Measurements from ENCODE around the gene FCRLA.
A peak's percentile ranks its signal among the peaks of the same experiment; 100 is the strongest.

Gene FCRLA

GRCh38 chr1:161719325-161719611, 12.2 kb downstream of the FCRLA start:
- Histone ChIP-seq H3K27me3 (ENCODE audit: low read length) (no peaks in the 10 kb centered on the region), H3K9me3 (ENCODE audit: insufficient read depth, low read length) (no peaks in the 10 kb centered on the region), H3K4me3 (ENCODE audit: insufficient read depth, low read length, poor library complexity, severe bottlenecking) (no peak overlapping the region), H3K79me2 (ENCODE audit: insufficient read depth, low read length) (no peaks in the 10 kb centered on the region), H3K27ac (ENCODE audit: low read depth, low read length) (peak overlapping the region; percentile 77), H3K4me2 (ENCODE audit: low read depth, low read length, poor library complexity, severe bottlenecking) (peak overlapping the region; percentile 57), H4K20me1 (ENCODE audit: low read depth, low read length) (no peaks in the 10 kb centered on the region), H3K36me3 (ENCODE audit: low read length) (no peaks in the 10 kb centered on the region), H3K9me2 (replicated peaks; ENCODE audit: insufficient read depth, low read length) (no peaks in the 10 kb centered on the region), H3F3A (ENCODE audit: insufficient read depth) (peaks cover 25% of the 10 kb centered on the region), H2AFZ (ENCODE audit: low read depth, low read length, severe bottlenecking) (no peak overlapping the region), H3K9ac (ENCODE audit: low read length) (peak overlapping the region; percentile 15; the same call in 1 of the 2 replicates)
- TF ChIP-seq EZH2phosphoT487 (conservative IDR thresholded peaks at IDR 0.05; ENCODE audit: low read length), result no peak
- TF ChIP-seq CTCF (IDR thresholded peaks at IDR 0.05; ENCODE audit: insufficient read depth, low read length, poor library complexity, severe bottlenecking), result no peak

- no peaks in the 10 kb centered on the region for H3K9me2 ChIP-seq (replicated peaks; ENCODE audit: insufficient read depth, low read length)
- no peak overlapping the region for H3K9ac ChIP-seq (ENCODE audit: low read length)
- TF ChIP-seq CTCF (IDR thresholded peaks at IDR 0.05; ENCODE audit: insufficient read depth, low read length, poor library complexity, severe bottlenecking) (no peak), EZH2phosphoT487 (conservative IDR thresholded peaks at IDR 0.05; ENCODE audit: low read length) (no peak)
- H3F3A ChIP-seq (ENCODE audit: insufficient read depth), result peaks cover 14% of the 10 kb centered on the region
- no peak overlapping the region for H3K27ac ChIP-seq (ENCODE audit: low read depth, low read length)
- no peaks in the 10 kb centered on the region for H3K9me3 ChIP-seq (ENCODE audit: insufficient read depth, low read length)
- no peaks in the 10 kb centered on the region for H3K27me3 ChIP-seq (ENCODE audit: low read length)
- no peaks in the 10 kb centered on the region for H3K79me2 ChIP-seq (ENCODE audit: insufficient read depth, low read length)
- no peak overlapping the region for H2AFZ ChIP-seq (ENCODE audit: low read depth, low read length, severe bottlenecking)
- peak overlapping the region; percentile 18 for H3K4me2 ChIP-seq (ENCODE audit: low read depth, low read length, poor library complexity, severe bottlenecking)
- no peaks in the 10 kb centered on the region for H4K20me1 ChIP-seq (ENCODE audit: low read depth, low read length)
- H3K4me3 ChIP-seq (ENCODE audit: insufficient read depth, low read length, poor library complexity, severe bottlenecking), result no peak overlapping the region
- H3K36me3 ChIP-seq (ENCODE audit: low read length), result no peaks in the 10 kb centered on the region
These were observed 13.4 kb downstream of the FCRLA start for GRCh38 chr1:161720422-161720821.

DNA sequence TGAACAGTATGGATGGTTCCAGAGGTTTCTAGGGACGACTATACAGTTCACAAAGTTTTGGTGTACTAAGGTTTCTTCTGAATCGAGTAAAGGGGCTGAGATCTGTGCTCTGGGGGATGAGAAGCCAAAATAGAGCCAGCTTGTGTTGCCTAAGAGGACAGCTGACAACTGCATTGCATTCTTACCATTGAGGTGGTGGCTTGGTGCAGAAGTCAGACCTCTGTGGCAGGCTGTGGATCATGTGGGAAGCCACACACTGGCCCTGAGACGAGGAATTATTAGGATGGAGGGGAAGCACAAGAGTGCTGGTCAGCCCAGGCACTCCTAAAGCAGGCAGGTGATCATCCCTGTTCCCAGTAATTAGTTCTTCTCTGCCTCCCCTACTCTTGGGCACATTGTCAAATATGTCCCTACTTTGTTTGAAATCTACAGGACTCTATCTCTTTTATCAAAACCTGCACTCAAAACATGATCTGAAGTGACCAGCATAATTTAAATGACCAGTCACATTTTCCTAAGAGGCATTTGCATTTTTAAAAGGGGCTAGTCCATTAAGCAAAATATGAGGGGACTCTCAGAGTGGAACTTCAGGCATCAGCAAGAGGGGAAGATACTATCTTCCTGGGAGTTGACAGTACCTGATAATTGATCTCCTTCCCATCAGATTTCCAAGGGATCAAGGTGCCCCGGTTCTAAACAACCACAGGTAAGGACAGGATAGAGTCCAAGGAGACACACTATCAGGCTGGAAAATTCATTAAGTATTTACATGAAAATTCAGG, 14.1 kb downstream of the FCRLA start, which contains the start of gene FCRLB:
Gene FCRLB (plus strand): TSS at position 589 of the 782 bp plus-strand sequence. CDS start 1,129 bp downstream, outside the sequence.
- H3K79me2 ChIP-seq (ENCODE audit: insufficient read depth, low read length), result no peaks in the 10 kb centered on the region
- H3K4me3 ChIP-seq (ENCODE audit: insufficient read depth, low read length, poor library complexity, severe bottlenecking), result no peak within 1 kb of the TSS
- no peaks in the 10 kb centered on the region for H4K20me1 ChIP-seq (ENCODE audit: low read depth, low read length)
- H3K9ac ChIP-seq (ENCODE audit: low read length), result no peak within 1 kb of the TSS
- H3K27ac ChIP-seq (ENCODE audit: low read depth, low read length), result no peak within 1 kb of the TSS
- peaks cover 13% of the 10 kb centered on the region for H3F3A ChIP-seq (ENCODE audit: insufficient read depth)
- no peaks in the 10 kb centered on the region for H3K9me3 ChIP-seq (ENCODE audit: insufficient read depth, low read length)
- peak within 1 kb of the TSS; percentile 18 for H3K4me2 ChIP-seq (ENCODE audit: low read depth, low read length, poor library complexity, severe bottlenecking)
- H3K27me3 ChIP-seq (ENCODE audit: low read length), result no peaks in the 10 kb centered on the region
- H3K9me2 ChIP-seq (replicated peaks; ENCODE audit: insufficient read depth, low read length), result no peaks in the 10 kb centered on the region
- TF ChIP-seq CTCF (IDR thresholded peaks at IDR 0.05; ENCODE audit: insufficient read depth, low read length, poor library complexity, severe bottlenecking), result no peak
- TF ChIP-seq EZH2phosphoT487 (conservative IDR thresholded peaks at IDR 0.05; ENCODE audit: low read length), result no peak
- no peak within 1 kb of the TSS for H2AFZ ChIP-seq (ENCODE audit: low read depth, low read length, severe bottlenecking)
- no peaks in the 10 kb centered on the region for H3K36me3 ChIP-seq (ENCODE audit: low read length)
